Heart right ventricle (tissue), 16 donors: Measurements from ENCODE around the gene LAMA2. TPM values are rescaled to one million over a fixed set of nuclear protein-coding genes. Genes with fewer than 3 reads are reported as not detected.

Experiments used
- ATAC-seq, 8 donors: fragments of 200-7000 bp; cut with Tn5 transposase; one replicate each; pipeline ENCODE4 v1.9.1; 2020; ENCODE audit warnings: mild to moderate bottlenecking in 8 of 8, moderate library complexity in 8 of 8, moderate number of reproducible peaks in 1 of 8
- DNase-seq, 2 donors: peaks; one replicate each; pipeline ENCODE4 v3.0.0-alpha.2; 2020
- H3K27ac ChIP-seq, 10 donors: fragments of 200-600 bp; sonication (generic) in 2 of 10; one replicate each; pipeline versions ENCODE4 v1.5.0 to v1.8.0; 2020 to 2022; ENCODE audit warnings: mild to moderate bottlenecking in 3 of 10
- H3K27me3 ChIP-seq, 7 donors: fragments of 200-600 bp; one replicate each; pipeline ENCODE4 v1.8.0; 2021 to 2022; ENCODE audit warnings: mild to moderate bottlenecking in 2 of 7
- H3K36me3 ChIP-seq, 9 donors: fragments of 200-600 bp; sonication (generic) in 1 of 9; one replicate each; pipeline versions ENCODE4 v1.5.0 to v1.8.0; 2020 to 2022; ENCODE audit warnings: mild to moderate bottlenecking in 2 of 9
- H3K4me1 ChIP-seq, 9 donors: fragments of 200-600 bp; sonication (generic) in 1 of 9; one replicate each; pipeline versions ENCODE4 v1.5.0 to v1.8.0; 2020 to 2022; ENCODE audit warnings: mild to moderate bottlenecking in 4 of 9
- H3K4me3 ChIP-seq, 10 donors: fragments of 200-600 bp; sonication (generic) in 2 of 10; one replicate each; pipeline versions ENCODE4 v1.5.0 to v1.8.0; 2020 to 2022; ENCODE audit warnings: mild to moderate bottlenecking in 7 of 10, moderate library complexity in 2 of 10
- H3K9me3 ChIP-seq, 11 donors: fragments of 200-600 bp in 10 of 11; sonication (generic) in 2 of 11; one replicate each; pipeline versions ENCODE4 v1.5.0 to v1.8.0; 2013 to 2022; ENCODE audit warnings: mild to moderate bottlenecking in 2 of 11, control low read depth in 1 of 11, moderate library complexity in 1 of 11
- WGBS, 2 donors: extraction: QIAGEN DNeasy Blood & Tissue Kit; methylation state at CpG; one replicate each; pipeline ENCODE4 v1.1.7; 2013; ENCODE audit warnings: inconsistent platforms in 1 of 2; 5-methylcytosine and 5-hydroxymethylcytosine counted together
- intact Hi-C, 10 donors: fragments of 100-400 bp; cut with DNase I; formaldehyde crosslinking; loops; one replicate each; pipeline versions ENCODE4 v1.11.1 to v1.14.2; 2022
- polyA plus RNA-seq, 2 donors: library from polyadenylated mRNA; stranded (reverse); fragments of 200-250 nt; gene quantifications; one replicate each; pipeline ENCODE4 v1.2.3, GENCODE V29; 2013
- total RNA-seq, 10 donors: library from RNA; stranded (reverse); fragmentation: NEBNext Ultra II Directional in 3 of 10; extraction: Animal tissue kit (Norgen Biotek cat#: 25700) in 3 of 10; gene quantifications; one replicate each; pipeline versions ENCODE4 v1.2.1 to v1.2.4, GENCODE V29; 2021 to 2023
- TF ChIP-seq, protein P1 (sequence below), 9 donors: fragments of 200-600 bp; sonication (generic) in 2 of 9; IDR thresholded peaks; one replicate each; pipeline versions ENCODE4 v1.5.0 to v1.8.0; 2021 to 2022; ENCODE audit warnings: antibody characterized with exemption in 9 of 9, mild to moderate bottlenecking in 5 of 9, moderate library complexity in 1 of 9
- donor health status: Arrhythmogenic right ventricular cardiomyopathy.
- donor health status: ischemic (EF 13 %, LVEDD 7.1; RV severe dilation, severe dysfunction).
- donor health status: healthy with polysubstance abuse.
- donor health status: DM: no; HTN: yes; CAD: no.
- donor health status: DM: no; HTN: no; CAD: no.
- donor health status: ischemic (EF 25% LVEDD 6.9; RV normal size, moderate dysfunction).
- donor health status: ischemic (EF 25% LVEDD 5.7; RV mildly dilated, moderate dysfunction).
- donor health status: healthy.
- donor health status: DM: yes; HTN: yes; CAD: no.
- donor health status: Ischemic cardiomyopathy.
- donor health status: ischemic (EF 35%, LVEDD 5.7; RV mildly dilated, moderate dysfunction).
- donor health status: nonischemic (EF 11% LVEDD 7.7; RV severe dilation, severe dysfunction).
- donor health status: DM: yes; HTN: yes; CAD: no.
- donor health status: PGD.
- donor health status: ischemic (EF 29% LVEDD 5.4; RV normal size, mild dysfunction).
- donor health status: nonischemic (EF 23%, LVEDD 6.1; RV moderate dilation, normal function).

LAMA2 gene
- total and polyA plus RNA-seq, 12 donors = 31.1 to 293 (median 223) TPM

DNA sequence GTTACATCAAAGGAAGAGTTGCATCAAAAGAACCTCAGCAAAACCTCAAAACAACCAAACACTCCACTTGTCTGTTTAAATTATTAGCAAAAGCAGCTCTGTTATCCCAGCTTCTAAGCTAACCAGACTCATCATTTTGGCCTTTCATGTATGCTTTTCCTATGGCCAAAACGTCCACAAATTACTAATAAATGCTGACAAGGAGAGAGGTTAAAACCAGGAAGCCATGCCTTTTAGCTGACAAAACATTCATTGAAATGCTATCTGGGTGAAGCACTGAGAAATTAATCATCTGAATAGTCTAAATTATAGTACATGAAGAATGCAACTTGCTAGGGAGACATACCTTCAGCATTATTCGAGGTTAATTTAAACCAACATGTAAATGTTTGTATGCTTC is 80.6 kb downstream of the LAMA2 start:
- no peak overlapping the region for H3K4me3 ChIP-seq
- WGBS, 2 donors = 48 to 54% methylated on average over 2 of the region's 2 CpGs
- no peak for ATAC-seq
- intact Hi-C loops = no loop called here
- TF ChIP-seq, protein P1, sequence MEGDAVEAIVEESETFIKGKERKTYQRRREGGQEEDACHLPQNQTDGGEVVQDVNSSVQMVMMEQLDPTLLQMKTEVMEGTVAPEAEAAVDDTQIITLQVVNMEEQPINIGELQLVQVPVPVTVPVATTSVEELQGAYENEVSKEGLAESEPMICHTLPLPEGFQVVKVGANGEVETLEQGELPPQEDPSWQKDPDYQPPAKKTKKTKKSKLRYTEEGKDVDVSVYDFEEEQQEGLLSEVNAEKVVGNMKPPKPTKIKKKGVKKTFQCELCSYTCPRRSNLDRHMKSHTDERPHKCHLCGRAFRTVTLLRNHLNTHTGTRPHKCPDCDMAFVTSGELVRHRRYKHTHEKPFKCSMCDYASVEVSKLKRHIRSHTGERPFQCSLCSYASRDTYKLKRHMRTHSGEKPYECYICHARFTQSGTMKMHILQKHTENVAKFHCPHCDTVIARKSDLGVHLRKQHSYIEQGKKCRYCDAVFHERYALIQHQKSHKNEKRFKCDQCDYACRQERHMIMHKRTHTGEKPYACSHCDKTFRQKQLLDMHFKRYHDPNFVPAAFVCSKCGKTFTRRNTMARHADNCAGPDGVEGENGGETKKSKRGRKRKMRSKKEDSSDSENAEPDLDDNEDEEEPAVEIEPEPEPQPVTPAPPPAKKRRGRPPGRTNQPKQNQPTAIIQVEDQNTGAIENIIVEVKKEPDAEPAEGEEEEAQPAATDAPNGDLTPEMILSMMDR (IDR thresholded peaks at IDR 0.05) = no peak
- H3K4me1 ChIP-seq = peaks cover 0 to 49% (median 21%) of the 10 kb centered on the region in 9 donors
- no peak overlapping the region for H3K27ac ChIP-seq
- H3K9me3 ChIP-seq = no peaks in the 10 kb centered on the region
- no peak for DNase-seq
- no peaks in the 10 kb centered on the region for H3K27me3 ChIP-seq
- no peaks in the 10 kb centered on the region for H3K36me3 ChIP-seq

DNA sequence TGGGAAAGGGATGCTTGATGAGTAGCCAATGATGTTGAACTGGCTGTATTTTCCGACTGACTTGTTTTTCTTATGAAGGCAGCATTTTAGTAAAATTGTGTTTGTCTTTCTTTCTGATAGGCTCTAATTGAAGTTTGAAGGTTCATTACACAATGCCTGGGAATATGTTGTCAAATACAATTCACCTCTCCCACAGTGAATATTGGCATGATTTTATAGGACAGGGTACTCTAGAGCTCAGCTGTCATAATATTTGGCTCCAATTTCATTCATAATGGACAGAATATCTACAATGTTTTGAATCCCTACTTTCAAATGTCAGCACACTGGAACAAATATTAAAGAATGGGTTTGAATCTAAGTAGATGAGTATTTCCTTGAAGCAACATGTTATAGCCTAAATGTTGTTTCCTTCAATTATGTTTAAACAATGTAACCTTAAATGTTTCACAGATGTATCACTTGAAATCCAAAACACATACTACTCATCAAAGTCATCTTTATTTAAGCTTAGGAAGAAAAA is 81.4 kb downstream of the LAMA2 start:
- TF ChIP-seq, protein P1 (IDR thresholded peaks at IDR 0.05) = no peak
- Histone ChIP-seq H3K27ac (no peak overlapping the region), H3K36me3 (no peaks in the 10 kb centered on the region), H3K4me1 (peaks cover 0 to 49% (median 18%) of the 10 kb centered on the region in 9 donors), H3K27me3 (no peaks in the 10 kb centered on the region), H3K9me3 (no peaks in the 10 kb centered on the region), H3K4me3 (no peak overlapping the region)
- ATAC-seq (no peak), DNase-seq (no peak)
- intact Hi-C loops = no loop called here
- 76 to 81% methylated on average over 1 of the region's 1 CpG for WGBS, 2 donors

DNA sequence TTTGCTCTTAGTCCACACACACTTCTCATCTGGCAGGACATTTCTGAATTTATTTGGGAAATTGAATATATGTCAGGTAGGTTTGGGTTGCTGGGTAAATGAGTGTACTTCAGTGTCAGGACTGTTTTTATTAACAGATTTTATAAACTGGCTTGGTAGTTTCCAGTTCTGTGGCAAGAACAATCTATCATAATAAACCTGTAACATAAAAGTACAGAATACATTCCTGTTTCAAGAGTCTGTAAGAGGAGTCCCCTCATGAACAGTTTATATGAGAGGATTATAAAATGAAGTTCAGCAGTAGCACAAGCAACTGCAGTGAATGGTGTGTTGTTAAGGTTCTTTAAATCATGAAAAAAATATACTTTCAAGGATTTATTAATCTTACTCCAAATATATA is 81.8 kb downstream of the LAMA2 start:
- H3K36me3 ChIP-seq = no peaks in the 10 kb centered on the region
- no peak overlapping the region for H3K4me3 ChIP-seq
- peak in 1 of 8 donors; percentile 17 for ATAC-seq
- no peaks in the 10 kb centered on the region for H3K27me3 ChIP-seq
- peaks cover 0 to 50% (median 16%) of the 10 kb centered on the region in 9 donors for H3K4me1 ChIP-seq
- no peak overlapping the region for H3K27ac ChIP-seq
- no peaks in the 10 kb centered on the region for H3K9me3 ChIP-seq
- DNase-seq = no peak
- intact Hi-C loops = no loop called here
- TF ChIP-seq, protein P1 (IDR thresholded peaks at IDR 0.05) = no peak

DNA sequence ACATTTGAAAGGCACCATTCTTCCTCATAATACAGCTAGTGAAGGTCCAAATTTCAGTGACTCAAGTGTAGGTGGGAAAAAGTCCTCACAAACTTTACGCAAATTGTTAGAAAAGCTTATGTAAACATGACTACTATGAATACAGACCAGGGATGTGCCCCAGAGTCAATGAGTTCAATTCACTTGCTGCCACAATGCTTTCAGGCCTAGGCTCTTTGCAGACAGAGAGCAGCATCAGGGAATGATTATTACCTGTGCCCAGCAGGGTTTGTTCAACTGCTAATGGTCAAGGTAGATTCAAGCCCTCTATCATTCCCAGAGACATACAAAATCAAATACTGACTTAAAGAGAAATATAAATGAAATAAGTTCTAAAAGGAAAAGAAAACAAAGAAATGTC is 84.0 kb downstream of the LAMA2 start:
- TF ChIP-seq, protein P1 (IDR thresholded peaks at IDR 0.05) = no peak
- DNase-seq (no peak), ATAC-seq (no peak)
- Histone ChIP-seq H3K27ac (no peak overlapping the region), H3K4me3 (no peak overlapping the region), H3K9me3 (no peaks in the 10 kb centered on the region), H3K36me3 (no peaks in the 10 kb centered on the region), H3K27me3 (no peaks in the 10 kb centered on the region), H3K4me1 (peaks cover 0 to 54% (median 24%) of the 10 kb centered on the region in 9 donors)
- intact Hi-C loops = no loop called here
- WGBS, 2 donors = 94 to 97% methylated on average over 1 of the region's 1 CpG
